Measurements from ENCODE around the gene TMEM132D. TPM values are rescaled to one million over a fixed set of nuclear protein-coding genes. Genes with fewer than 3 reads are reported as not detected.
"Not testable (repeated sequence)": the region's sequence is repeated elsewhere in the genome, so short reads cannot be mapped to it uniquely, and the experiment has no call there.

TMEM132D gene
- total RNA-seq, 1 donor from 2014 or later: 3.6 TPM

DNA sequence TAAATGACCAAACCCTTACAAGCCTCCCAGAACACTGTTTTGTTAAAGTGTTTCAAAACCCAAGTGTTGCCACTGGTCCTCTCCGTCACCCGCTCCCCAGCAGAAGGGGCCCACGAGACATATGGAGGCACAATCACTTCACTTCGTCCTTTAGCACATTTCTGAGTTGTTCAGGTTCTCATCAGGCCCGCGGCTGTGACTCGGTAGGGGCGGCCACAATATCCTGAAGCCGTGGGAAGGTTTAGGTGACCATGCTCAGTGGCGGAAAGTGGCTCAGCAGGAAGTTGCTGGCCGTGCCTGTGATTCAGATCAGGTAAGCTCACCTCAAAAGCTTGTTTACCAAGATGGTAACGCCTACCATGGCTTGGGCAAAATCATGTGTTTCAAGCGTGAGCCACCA, 823.0 kb downstream of the TMEM132D start:
- no peak for DNase-seq (ENCODE audit: extremely low read depth, low read depth, low spot score)

DNA sequence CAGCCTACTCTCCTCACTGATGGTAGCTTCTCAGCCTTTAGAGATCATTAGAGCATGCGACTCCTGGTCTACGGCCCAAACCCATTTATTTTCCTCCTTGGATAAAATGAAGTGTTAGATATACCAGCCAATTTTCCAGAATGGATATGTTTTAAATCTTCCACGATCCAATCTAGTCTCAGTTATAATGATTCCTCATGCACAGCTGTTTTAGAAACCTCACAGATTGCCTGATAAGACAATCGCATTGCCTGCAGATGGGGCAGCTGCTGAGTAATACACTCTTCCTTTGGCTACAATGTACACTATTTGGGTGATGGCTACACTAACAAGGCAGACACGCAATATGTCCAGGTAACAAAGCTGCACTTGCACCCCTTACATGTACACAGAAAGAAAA, 823.4 kb downstream of the TMEM132D start:
- DNase-seq (ENCODE audit: extremely low read depth, low read depth, low spot score): no peak

GRCh38 chr12:129079719-129080118, 824.1 kb downstream of the TMEM132D start:
- no peak for DNase-seq (ENCODE audit: extremely low read depth, low read depth, low spot score)

DNA sequence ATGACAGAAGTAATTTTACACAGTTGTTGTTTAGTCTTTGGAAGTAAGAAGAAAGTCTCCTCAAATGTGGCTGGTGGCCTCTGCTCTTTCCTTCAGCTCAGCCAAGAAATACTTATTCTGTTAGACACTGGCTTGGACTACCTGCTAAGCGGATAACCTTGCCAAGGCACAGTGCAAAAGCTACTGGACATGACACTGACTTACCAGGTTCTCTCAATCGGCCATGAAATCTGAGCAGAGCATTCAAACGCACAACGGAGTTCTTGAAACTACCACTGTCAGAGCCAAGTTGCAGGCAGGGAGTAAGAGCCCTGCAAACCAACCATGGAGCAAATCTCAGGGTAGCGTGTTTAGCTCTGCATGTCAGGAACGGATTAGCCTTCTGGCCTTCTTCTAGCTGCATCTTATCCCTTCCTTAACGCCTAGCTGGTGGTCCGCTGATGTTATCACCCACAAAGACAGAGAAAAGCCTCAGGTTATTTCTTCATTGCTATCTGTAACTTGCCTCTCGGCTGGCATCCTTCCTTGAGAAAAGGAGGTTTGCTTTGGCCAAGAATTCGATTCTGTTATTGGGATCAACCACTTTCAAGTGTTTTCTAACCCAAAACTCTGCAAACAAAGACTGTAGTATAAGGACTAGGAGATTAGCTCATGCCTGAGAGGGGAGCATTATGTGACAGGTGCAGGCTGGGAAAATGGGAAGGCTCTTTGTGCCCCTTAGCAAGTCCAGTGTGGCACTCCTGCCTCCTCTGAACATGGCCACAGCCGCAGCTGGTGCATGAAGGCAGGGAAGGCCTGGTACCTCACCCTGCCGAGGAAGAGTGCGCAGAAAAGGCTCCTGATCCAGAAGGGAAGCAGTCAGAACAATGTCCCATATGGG, 827.1 kb downstream of the TMEM132D start:
- DNase-seq (ENCODE audit: extremely low read depth, low read depth, low spot score): no peak

DNA sequence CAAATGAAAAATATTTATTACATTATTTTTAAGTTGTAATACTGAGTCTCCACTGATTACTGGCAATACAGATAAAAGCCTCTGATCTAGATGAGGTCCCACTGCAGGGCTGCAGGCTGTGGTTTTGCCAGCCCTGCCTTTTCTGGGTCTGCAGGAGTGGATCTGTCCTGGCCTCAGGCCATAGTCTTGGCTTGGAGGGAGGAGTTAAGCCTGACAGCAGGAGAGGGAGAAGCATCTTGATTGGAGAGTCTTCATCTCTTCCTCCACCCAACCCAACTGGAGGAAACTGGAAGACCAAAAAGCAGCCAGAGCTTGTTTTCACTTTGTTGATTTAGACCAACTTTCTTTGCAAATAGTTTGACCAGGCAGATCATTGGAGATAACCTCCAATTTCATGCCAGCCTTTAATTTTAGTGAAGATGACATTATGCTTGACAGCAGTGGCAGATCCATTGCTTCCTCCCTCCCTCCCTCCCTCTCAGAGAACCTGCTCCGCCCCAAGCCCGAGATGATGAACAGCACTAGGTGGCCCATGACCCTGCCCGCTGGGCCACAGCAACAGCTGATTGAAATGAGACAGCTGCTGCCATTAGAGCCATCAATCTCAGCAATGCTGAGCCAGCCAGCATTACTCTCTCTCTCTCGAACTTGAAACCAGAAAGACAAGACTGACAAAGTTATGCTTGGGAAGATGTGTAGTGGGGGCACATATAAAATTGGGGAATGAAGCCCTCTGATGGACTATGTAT, 828.2 kb downstream of the TMEM132D start:
- no peak for DNase-seq (ENCODE audit: extremely low read depth, low read depth, low spot score)

DNA sequence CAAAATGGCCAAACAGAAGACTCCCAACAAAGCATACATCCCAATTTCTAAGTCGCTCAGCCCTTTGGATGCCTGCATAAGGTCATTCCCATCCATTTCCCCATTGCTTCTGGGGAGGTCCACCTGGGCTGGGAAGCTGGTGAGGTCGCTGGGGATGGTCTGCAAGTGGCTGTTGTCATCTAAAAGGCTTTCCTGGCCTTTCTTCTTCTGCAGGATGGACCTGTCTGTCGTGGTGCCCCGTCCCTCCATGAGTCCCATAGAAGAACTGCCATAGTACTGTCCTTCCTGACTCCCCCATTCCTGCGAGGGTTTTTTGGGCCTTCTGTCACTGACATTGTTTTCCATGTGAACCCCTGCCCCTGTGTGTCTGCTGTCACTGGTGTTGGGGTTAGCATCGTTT, 829.4 kb downstream of the TMEM132D start:
- DNase-seq (ENCODE audit: extremely low read depth, low read depth, low spot score): no peak

GRCh38 chr12:129073157-129073915, 830.5 kb downstream of the TMEM132D start:
- no peak for DNase-seq (ENCODE audit: extremely low read depth, low read depth, low spot score)

GRCh38 chr12:129071362-129071761, 832.5 kb downstream of the TMEM132D start:
- no peak for DNase-seq (ENCODE audit: extremely low read depth, low read depth, low spot score)

DNA sequence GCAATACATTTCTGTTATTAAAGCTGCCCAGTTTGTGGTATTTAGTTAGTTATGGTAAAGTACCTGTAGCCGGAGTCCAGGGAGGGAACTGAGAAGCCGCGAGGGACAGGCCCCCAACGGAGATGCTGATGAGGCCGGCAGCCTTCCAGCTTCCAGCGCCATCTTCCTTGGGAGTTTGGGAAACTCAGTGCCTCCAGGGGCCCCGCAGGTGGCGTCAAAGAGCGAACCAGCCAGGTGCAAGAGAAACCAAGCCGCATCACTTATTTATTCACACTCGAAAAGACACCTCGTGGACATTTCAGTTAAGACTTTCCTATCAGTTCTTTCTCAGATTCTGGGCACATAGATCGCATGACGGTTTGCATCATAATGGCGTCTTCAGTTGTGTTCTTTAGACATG, 833.9 kb downstream of the TMEM132D start:
- DNase-seq (ENCODE audit: extremely low read depth, low read depth, low spot score): no peak

DNA sequence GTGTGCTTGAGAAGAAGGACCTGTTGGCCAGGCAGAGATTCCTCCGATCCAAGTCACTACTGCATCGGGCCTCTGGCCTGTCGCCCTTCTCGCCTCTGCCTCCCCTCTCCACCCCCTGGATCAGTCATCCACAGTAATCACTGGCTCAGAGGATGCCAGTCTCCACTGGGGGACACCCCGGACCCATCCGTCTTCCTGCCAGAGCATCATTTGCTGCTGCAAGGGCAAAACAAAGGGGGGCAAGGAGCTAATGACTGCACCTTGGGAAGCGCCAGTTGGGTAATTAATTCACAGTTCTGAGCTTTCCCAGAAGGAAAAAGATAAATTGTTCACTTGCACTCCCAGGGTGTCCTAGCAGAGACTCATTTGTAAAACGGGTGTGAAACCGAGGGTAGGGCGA, 835.1 kb downstream of the TMEM132D start:
- DNase-seq (ENCODE audit: extremely low read depth, low read depth, low spot score): no peak

DNA sequence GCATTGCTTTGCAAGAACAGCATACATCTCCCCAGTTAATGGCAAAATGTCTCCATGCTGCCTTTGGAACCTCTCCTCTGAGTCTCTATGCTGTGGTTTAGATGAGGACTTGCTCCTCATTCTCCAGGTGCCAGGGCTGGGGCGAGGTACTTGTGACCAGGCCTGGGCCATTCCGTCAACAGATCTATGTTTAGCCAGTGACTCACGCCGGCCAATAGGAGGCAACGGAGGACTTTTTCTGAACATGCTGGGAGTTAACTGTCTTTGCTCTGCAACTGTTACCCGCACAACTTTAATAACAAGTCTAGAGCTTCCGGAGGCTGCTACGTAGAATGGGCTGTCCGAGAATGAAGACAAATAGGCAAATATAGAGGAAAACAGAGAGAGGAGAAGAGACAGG, 836.3 kb downstream of the TMEM132D start:
- DNase-seq (ENCODE audit: extremely low read depth, low read depth, low spot score): no peak

GRCh38 chr12:129064209-129064855, 839.5 kb downstream of the TMEM132D start:
- no peak for DNase-seq (ENCODE audit: extremely low read depth, low read depth, low spot score)

DNA sequence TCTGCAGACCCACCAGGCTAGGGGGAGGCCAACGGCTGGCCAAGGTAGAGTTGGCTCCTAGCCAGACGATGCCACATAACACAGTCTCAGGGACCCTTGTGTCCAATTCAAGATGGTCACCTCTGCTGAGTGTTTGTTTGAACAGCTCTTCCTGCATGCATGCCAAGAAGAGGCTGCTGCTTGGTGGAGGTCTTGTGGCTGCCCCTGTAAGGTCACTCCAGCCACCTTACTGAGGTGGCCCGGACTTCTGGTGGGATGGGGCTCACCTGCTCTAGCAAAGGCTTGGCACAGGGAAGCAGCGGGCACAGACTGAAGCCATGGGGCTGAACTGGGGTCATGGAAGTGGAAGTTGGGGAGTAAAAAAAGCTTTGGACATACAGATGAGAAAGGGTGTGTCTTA, 840.2 kb downstream of the TMEM132D start:
- no peak for DNase-seq (ENCODE audit: extremely low read depth, low read depth, low spot score)

- DNase-seq (ENCODE audit: extremely low read depth, low read depth, low spot score): no peak
These were observed 850.6 kb downstream of the TMEM132D start for GRCh38 chr12:129053232-129053631.

DNA sequence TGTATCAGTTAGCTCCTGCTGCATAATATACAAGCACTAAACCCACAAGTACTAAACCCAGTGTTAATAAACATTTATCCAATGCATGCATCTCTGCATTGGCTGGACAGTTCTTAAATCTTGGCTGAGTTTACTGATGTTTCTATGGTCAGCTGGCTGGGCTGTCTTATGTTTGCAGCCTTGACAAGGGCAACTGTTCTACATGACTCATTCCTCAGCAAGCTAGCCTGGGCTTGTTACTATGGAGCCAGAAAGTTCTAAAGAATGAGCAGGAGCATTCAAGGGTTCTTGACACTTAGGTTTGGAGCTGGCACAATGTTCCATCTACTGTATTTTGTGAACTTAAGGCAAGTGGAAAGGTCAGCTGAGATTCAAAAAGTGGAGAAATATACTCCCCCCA, 851.5 kb downstream of the TMEM132D start:
- no peak for DNase-seq (ENCODE audit: extremely low read depth, low read depth, low spot score)

- no peak for DNase-seq (ENCODE audit: extremely low read depth, low read depth, low spot score)
These were observed 853.9 kb downstream of the TMEM132D start for GRCh38 chr12:129049917-129050316.

GRCh38 chr12:129043334-129043733, 860.5 kb downstream of the TMEM132D start:
- not testable (repeated sequence) for DNase-seq (ENCODE audit: extremely low read depth, low read depth, low spot score)

- no peak for DNase-seq (ENCODE audit: extremely low read depth, low read depth, low spot score)
These were observed 867.7 kb downstream of the TMEM132D start for GRCh38 chr12:129036135-129036534.

DNA sequence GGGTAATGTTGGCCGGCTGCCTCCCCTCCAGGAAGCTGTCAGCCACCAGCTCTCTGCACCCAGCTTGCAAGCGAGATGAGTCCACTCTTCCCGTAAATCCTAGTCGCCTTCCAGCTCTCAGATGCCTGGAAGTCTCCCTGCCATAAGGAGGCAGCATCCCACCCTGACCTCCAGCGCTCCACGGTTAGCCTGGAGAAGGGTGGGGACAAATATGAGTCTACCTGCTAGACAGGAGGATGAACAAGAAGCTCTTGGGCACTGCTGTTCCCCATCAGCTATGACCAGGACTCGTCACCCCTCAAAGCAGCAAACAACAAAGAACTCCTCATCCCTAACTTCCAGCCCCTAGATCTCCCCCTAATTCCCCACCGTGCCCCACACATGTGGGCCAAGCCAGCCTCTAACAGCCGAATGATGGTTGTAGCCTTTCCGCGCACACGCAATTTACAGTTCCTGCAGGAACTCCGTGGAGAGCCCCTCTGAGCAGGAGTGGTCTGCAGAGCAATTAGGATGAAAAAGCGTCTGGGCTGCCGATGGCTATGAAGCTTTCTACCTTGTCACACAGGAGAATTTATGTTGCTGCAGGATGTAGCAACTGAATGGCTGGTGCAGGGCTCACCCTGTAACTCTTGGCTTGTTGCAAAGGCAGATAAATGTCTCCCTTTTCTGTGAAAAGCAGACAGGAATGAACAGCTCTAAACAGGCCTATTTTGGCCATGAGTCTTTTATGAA, 869.1 kb downstream of the TMEM132D start:
- DNase-seq (ENCODE audit: extremely low read depth, low read depth, low spot score): no peak

DNA sequence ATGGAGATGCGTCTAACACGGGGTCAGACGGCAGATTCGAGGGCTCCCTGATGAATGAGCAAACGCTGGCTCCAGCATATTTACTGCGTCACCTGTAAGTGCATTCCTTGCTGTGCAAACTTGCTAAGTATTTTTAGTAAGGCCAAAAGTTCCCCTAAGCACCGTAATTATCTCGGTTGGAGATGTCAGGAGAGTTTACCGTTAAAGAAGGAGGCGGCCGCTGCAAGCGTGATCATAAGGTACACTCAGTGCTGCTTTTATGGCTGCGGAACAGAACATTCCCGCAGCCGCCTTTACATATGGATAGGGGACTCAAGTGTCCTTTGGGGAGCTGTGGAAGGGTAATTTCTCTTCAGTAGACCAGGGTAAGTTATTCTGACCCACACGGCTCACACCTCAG, 875.0 kb downstream of the TMEM132D start:
- no peak for DNase-seq (ENCODE audit: extremely low read depth, low read depth, low spot score)
